K562 (cell line): ENCODE data around the gene MDC1. TPM values are rescaled to one million over a fixed set of nuclear protein-coding genes. Genes with fewer than 3 reads are reported as not detected.

Experiments
- ARNT ChIP-seq, 2 experiments: fragments of 450-650 bp; IDR thresholded peaks; 2 replicates each; pipeline ENCODE4 v1.6.1; 2016; ENCODE audit warnings: mild to moderate bottlenecking in 1 of 2
- CBX1 ChIP-seq: sonication (generic); IDR thresholded peaks from 2 replicates; pipeline ENCODE4 v1.6.1; 2016; ENCODE audit warnings: antibody characterized with exemption, low read depth, mild to moderate bottlenecking
- CC2D1A ChIP-seq: fragments of 450-650 bp; IDR thresholded peaks from 2 replicates; pipeline ENCODE4 v1.6.1; 2017; ENCODE audit warnings: mild to moderate bottlenecking
- CSDE1 ChIP-seq, 2 experiments: fragments of 450-650 bp; IDR thresholded peaks; 2 replicates each; pipeline ENCODE4 v1.6.1; 2016; ENCODE audit warnings: mild to moderate bottlenecking in 1 of 2
- ELF2 ChIP-seq: fragments of 250-450 bp; sonication (Bioruptor Pico); IDR thresholded peaks from 2 replicates; pipeline ENCODE4 v1.5.0; 2021; ENCODE audit warnings: mild to moderate bottlenecking
- ERF ChIP-seq: fragments of 450-650 bp; formaldehyde crosslinking; IDR thresholded peaks from 2 replicates; pipeline ENCODE4 v1.4.0; 2020; ENCODE audit warnings: mild to moderate bottlenecking, mixed read lengths
- FOXA1 ChIP-seq: fragments of 450-650 bp; IDR thresholded peaks from 2 replicates; pipeline ENCODE4 v1.6.1; 2016; ENCODE audit warnings: mild to moderate bottlenecking, borderline replicate concordance
- HEY1 ChIP-seq: fragments of 250-450 bp; sonication (Bioruptor Pico); IDR thresholded peaks from 2 replicates; pipeline ENCODE4 v1.5.0; 2020; ENCODE audit warnings: mild to moderate bottlenecking, moderate library complexity, borderline replicate concordance
- HNRNPUL1 ChIP-seq: fragments of 200-400 bp; formaldehyde crosslinking; IDR thresholded peaks from 2 replicates; pipeline ENCODE4 v1.6.1; 2017; ENCODE audit warnings: low read length
- KHSRP ChIP-seq: fragments of 450-650 bp; IDR thresholded peaks from 2 replicates; pipeline ENCODE4 v1.6.1; 2017
- MEF2D ChIP-seq: conservative IDR thresholded peaks from 2 replicates; pipeline ENCODE4 v1.6.1; 2016; ENCODE audit warnings: low read depth, missing genetic modification characterization, missing compliant biosample characterization
- MTF1 ChIP-seq: fragments of 250-450 bp; sonication (Bioruptor Pico); IDR thresholded peaks from 2 replicates; pipeline ENCODE4 v1.9.0; 2021; ENCODE audit warnings: moderate library complexity, mild to moderate bottlenecking, inconsistent platforms, borderline replicate concordance
- NFATC3 ChIP-seq: fragments of 450-650 bp; IDR thresholded peaks from 2 replicates; pipeline ENCODE4 v1.6.1; 2017; ENCODE audit warnings: mild to moderate bottlenecking
- PYGO2 ChIP-seq: fragments of 450-650 bp; IDR thresholded peaks from 2 replicates; pipeline ENCODE4 v1.6.1; 2016; ENCODE audit warnings: mild to moderate bottlenecking, missing genetic modification characterization, moderate library complexity, missing compliant biosample characterization
- RAD21 ChIP-seq, 2 experiments: fragments of 250-450 bp in 1 of 2; fragments of 450-650 bp in 1 of 2; sonication (Bioruptor Pico) in 1 of 2; formaldehyde crosslinking in 1 of 2; IDR thresholded peaks in 1 of 2; conservative IDR thresholded peaks in 1 of 2; 2 replicates each; pipeline versions ENCODE4 v1.4.0 to v1.8.0; 2020 to 2022; ENCODE audit warnings: mild to moderate bottlenecking in 2 of 2, moderate library complexity in 1 of 2
- RCOR1 ChIP-seq, 2 experiments: IDR thresholded peaks; 2 replicates each; pipeline ENCODE4 v1.6.1; 2012; ENCODE audit warnings: low read depth in 2 of 2, low read length in 2 of 2, borderline replicate concordance in 1 of 2, improper control_type of control experiment in 1 of 2
- RFX1 ChIP-seq: fragments of 450-650 bp; IDR thresholded peaks from 2 replicates; pipeline ENCODE4 v1.6.1; 2016; ENCODE audit warnings: mild to moderate bottlenecking, moderate library complexity
- SRSF7 ChIP-seq: fragments of 200-400 bp; formaldehyde crosslinking; optimal IDR thresholded peaks from 2 replicates; pipeline ENCODE3; 2017; ENCODE audit warnings: mild to moderate bottlenecking, low read depth, low read length
- ZNF174 ChIP-seq: fragments of 250-450 bp; sonication (Bioruptor Pico); IDR thresholded peaks from 2 replicates; pipeline ENCODE4 v1.4.0; 2020; ENCODE audit warnings: mild to moderate bottlenecking
- ZNF274 ChIP-seq: IDR thresholded peaks from 2 replicates; pipeline ENCODE4 v1.6.1; 2011; ENCODE audit warnings: low read depth, mild to moderate bottlenecking, low read length, moderate library complexity, borderline replicate concordance
- ZNF282 ChIP-seq: sonication (generic); formaldehyde crosslinking; IDR thresholded peaks from 2 replicates; pipeline ENCODE4 v1.8.1; 2023; ENCODE audit warnings: missing genetic modification reagents
- polyA plus RNA-seq, 8 experiments: library from polyadenylated mRNA; depleted of rRNA in 4 of 8; stranded (reverse) in 5 of 8; unstranded in 3 of 8; fragments of >200 nt; fragmentation: Nextera tagmentation in 2 of 8; fragmentation: Illumina TruSeq in 1 of 8; extraction: Ambion mirVana in 2 of 8; extraction: Trizol in 1 of 8; gene quantifications; 2 replicates each; pipeline versions ENCODE4 v1.2.1 to v1.2.3, GENCODE V29; 2011 to 2014; ENCODE audit warnings: inconsistent platforms in 1 of 8, missing spikeins in 1 of 8
- total RNA-seq, 7 experiments: library from RNA; depleted of rRNA in 6 of 7; stranded (reverse); fragments of >200 nt in 6 of 7; fragmentation: Illumina TruSeq in 2 of 7; extraction: Trizol in 2 of 7; gene quantifications; 2 replicates each; pipeline versions ENCODE4 v1.2.1 to v1.2.3, GENCODE V29; 2011 to 2021; ENCODE audit warnings: low replicate concordance in 1 of 7
- TF ChIP-seq, protein P1 (sequence below): sonication (generic); formaldehyde crosslinking; IDR thresholded peaks from 2 replicates; pipeline ENCODE4 v1.8.0; 2022; ENCODE audit warnings: missing genetic modification reagents, mild to moderate bottlenecking, moderate library complexity, borderline replicate concordance
- TF ChIP-seq, protein P2 (sequence below): fragments of 450-650 bp; formaldehyde crosslinking; IDR thresholded peaks from 2 replicates; pipeline ENCODE4 v1.4.0; 2020; ENCODE audit warnings: mild to moderate bottlenecking, moderate library complexity
- TF ChIP-seq, protein P3 (sequence below): sonication (generic); formaldehyde crosslinking; IDR thresholded peaks from 2 replicates; pipeline ENCODE4 v1.8.0; 2022; ENCODE audit warnings: mild to moderate bottlenecking, missing genetic modification reagents

Gene MDC1
- total and polyA plus RNA-seq, 9 of the 15 experiments (the other 6 are each of a cell fraction or from before 2014, with no cell fraction given): 8.2 to 114 (median 20.0) TPM

DNA sequence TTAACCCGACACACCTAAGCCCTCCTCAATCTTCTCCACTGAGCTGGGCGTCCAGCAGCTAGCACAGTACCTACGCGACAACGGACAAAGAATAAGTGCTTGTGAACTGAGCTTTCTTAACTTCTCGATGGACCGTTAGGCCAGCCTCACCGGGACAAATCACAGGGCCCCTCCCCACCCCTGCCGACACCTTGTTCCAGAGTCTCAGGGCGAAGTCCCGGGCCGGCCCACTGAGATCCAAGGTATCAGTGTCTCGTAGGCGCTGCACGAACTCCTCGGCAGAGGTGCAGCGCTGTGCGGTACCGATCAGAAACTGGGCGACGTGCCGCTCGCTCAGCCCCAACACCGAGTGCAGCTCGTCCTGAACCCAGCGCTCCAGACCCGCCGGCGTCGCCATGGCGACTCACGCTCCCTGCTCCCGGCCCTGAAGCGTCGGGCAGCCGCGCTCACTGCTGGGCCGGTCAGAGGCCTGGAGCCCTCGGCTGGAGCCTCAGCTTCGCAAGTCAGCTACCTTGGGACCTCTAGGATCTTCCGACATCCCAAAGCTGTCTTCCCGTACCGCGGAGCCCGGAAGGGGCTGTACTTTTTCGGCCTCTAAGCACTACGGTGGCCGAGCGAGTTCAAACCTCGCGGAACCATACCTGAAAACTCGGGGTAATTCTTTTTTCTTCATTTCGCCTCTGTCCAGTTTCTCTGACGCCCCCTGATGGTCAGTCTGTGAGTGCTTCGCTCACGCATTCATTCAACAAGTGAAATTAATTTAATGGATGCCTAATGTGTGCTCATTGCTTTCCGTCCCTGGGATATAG, 44.4 kb downstream of the MDC1 start, which contains the start of gene DHX16 (continued):
- no peak for TF ChIP-seq MTF1 (CRISPR knock-in tag)
- TF ChIP-seq HNRNPUL1: no peak
- no peak for TF ChIP-seq CBX1
- TF ChIP-seq FOXA1: no peak
- TF ChIP-seq HEY1 (CRISPR knock-in tag): no peak
- TF ChIP-seq RFX1: peak; percentile 94
- TF ChIP-seq KHSRP: no peak
- TF ChIP-seq, protein P1, sequence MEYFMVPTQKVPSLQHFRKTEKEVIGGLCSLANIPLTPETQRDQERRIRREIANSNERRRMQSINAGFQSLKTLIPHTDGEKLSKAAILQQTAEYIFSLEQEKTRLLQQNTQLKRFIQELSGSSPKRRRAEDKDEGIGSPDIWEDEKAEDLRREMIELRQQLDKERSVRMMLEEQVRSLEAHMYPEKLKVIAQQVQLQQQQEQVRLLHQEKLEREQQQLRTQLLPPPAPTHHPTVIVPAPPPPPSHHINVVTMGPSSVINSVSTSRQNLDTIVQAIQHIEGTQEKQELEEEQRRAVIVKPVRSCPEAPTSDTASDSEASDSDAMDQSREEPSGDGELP: peak; percentile 72; the same call in 1 of the 2 replicates
- 0 out of 2 replicates have a peak, but pooled peaks have one; percentile 59 for TF ChIP-seq NFATC3
- TF ChIP-seq, protein P2, sequence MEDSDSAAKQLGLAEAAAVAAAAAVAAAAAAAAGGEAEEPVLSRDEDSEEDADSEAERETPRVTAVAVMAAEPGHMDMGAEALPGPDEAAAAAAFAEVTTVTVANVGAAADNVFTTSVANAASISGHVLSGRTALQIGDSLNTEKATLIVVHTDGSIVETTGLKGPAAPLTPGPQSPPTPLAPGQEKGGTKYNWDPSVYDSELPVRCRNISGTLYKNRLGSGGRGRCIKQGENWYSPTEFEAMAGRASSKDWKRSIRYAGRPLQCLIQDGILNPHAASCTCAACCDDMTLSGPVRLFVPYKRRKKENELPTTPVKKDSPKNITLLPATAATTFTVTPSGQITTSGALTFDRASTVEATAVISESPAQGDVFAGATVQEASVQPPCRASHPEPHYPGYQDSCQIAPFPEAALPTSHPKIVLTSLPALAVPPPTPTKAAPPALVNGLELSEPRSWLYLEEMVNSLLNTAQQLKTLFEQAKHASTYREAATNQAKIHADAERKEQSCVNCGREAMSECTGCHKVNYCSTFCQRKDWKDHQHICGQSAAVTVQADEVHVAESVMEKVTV: peak; percentile 25; the same call in 1 of the 2 replicates
- TF ChIP-seq CC2D1A: 0 out of 2 replicates have a peak, but pooled peaks have one; percentile 30
- TF ChIP-seq ARNT (IDR thresholded peaks at IDR 0.05): peak; percentile 62 to 94; a peak in 3 of 4 replicates
- TF ChIP-seq ZNF274: no peak
- TF ChIP-seq ELF2 (CRISPR knock-in tag): peak; percentile 85
- TF ChIP-seq, protein P3, sequence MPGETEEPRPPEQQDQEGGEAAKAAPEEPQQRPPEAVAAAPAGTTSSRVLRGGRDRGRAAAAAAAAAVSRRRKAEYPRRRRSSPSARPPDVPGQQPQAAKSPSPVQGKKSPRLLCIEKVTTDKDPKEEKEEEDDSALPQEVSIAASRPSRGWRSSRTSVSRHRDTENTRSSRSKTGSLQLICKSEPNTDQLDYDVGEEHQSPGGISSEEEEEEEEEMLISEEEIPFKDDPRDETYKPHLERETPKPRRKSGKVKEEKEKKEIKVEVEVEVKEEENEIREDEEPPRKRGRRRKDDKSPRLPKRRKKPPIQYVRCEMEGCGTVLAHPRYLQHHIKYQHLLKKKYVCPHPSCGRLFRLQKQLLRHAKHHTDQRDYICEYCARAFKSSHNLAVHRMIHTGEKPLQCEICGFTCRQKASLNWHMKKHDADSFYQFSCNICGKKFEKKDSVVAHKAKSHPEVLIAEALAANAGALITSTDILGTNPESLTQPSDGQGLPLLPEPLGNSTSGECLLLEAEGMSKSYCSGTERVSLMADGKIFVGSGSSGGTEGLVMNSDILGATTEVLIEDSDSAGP (CRISPR knock-in tag): 0 out of 2 replicates have a peak, but pooled peaks have one; percentile 54
- peak in 1 of 2 experiments; percentile 84; a peak in 2 of 4 replicates for TF ChIP-seq RCOR1 (IDR thresholded peaks at IDR 0.05; ENCODE audit: borderline replicate concordance in 1 of 2, low read depth in 2 of 2, low read length in 2 of 2)
- TF ChIP-seq RAD21 (CRISPR knock-in tag; conservative IDR thresholded peaks at IDR 0.05 in 1 of 2, IDR thresholded peaks at IDR 0.05 in 1 of 2): peak; percentile 76 to 77
- TF ChIP-seq ZNF174: no peak
- no peak for TF ChIP-seq SRSF7
- TF ChIP-seq ZNF282: no peak
- no peak for TF ChIP-seq PYGO2 (tag)
- TF ChIP-seq MEF2D (tag): no peak
- TF ChIP-seq ERF (CRISPR knock-in tag): peak; percentile 79; the same call in 1 of the 2 replicates
- TF ChIP-seq CSDE1 (IDR thresholded peaks at IDR 0.05): peak in 1 of 2 experiments; percentile 71; a peak in 1 of 4 replicates
